NCI-H1694 (cell line): ENCODE results near the gene PUSL1.

ENCODE experiments used
- DNase-seq: peaks from one replicate; lab custom pipeline; 2025; lab: John Stamatoyannopoulos, UW

Gene PUSL1

DNA sequence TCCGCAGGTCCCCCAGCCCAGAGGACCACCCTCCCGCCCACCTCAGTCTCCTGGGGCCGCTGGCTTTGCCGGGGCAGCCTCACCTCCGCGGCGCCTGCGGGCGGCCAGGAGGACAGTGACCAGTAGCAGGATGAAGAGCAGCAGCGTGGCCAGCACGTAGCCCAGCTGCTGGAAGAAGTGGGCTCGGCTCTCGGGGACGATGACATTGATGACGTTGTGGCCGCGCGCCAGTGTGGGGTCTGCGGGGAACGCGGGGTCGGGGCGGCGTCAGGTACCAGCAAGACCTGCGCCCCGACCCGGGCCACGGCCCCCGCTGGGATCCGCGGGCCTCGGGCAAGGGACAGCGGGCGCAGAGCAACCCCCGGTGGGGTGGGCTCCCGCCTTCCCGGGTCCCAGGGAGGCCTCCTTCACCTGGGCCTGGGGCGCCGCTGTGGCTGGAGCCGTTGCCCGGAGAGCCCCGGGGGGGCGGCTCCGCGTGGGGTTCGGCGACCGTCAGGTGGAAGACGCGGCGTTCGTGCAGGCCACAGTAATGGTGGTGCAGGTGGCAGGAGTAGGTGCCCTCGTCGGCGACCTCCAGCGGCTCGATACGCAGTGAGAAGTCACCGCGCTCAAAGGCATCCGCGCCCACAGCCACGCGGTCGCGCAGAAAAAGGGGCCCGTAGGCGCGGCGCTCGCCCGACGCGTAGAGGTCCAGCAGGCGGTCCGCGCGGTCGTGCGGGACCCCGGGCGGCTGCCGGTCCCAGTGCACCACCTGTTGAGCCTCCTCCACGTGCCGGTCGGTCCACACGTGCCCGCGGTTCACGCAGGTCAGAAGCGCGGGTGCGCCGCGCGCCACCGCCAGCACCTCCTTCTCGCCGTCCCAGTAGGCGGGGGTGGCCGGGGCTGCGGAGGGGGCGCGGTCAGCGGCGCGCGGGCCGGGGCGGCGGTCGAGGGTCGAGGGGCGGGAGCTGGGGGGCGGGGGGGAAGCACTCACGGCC lies 46.2 kb downstream of the PUSL1 start:
- DNase-seq: no peak

DNA sequence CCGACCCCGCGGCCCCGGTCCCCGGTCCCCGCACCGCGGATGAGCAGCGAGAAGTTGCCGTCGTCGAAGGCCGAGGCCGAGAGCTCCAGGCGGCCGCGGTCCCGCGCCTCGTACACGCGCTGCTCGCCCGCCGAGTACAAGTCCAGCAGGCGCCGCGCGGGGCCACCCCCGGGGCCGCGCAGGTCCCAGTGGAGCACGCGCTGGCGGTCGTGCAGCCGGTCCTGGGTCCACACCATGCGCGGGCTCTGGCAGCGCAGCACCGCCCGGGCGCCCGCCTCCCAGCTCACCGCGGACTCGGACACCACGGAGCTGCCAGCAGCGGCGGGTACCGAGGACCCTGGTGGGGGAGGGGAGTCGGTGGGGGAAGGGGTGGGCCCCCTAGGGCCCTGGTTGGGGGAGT lies 47.0 kb downstream of the PUSL1 start:
- no peak for DNase-seq

GRCh38 chr1:1356166-1356795 lies 47.9 kb downstream of the PUSL1 start:
- DNase-seq: no peak

- no peak for DNase-seq
Observed at GRCh38 chr1:1356796-1357401, 48.5 kb downstream of the PUSL1 start.

DNA sequence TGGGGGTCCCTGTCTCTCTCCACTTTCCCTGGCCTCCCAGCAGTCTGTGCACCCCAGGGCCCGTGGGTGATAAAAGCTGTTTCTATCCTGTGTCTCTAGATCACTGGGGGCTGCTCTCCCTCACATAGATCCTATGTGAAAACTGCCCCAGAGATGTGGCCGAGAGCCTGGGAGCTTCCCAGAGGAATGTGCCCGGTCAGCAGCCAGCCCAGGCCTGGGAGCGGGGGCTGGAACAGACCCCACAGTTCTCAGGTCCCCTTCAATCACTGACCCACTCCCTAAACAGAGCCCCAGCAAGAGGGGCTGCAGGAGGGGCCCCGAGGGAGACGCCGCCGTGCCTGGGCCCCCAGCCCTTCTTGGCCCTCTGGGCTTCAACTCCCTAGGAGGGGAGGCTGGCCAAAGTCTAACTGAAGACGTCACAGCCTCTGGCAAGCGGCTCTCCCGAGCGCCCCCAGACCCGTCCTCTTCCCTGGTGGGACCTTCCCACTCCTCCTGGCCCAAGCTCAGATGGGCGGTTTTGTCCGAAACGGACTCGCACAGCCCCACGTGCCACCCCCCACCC lies 49.6 kb downstream of the PUSL1 start:
- DNase-seq: no peak

DNA sequence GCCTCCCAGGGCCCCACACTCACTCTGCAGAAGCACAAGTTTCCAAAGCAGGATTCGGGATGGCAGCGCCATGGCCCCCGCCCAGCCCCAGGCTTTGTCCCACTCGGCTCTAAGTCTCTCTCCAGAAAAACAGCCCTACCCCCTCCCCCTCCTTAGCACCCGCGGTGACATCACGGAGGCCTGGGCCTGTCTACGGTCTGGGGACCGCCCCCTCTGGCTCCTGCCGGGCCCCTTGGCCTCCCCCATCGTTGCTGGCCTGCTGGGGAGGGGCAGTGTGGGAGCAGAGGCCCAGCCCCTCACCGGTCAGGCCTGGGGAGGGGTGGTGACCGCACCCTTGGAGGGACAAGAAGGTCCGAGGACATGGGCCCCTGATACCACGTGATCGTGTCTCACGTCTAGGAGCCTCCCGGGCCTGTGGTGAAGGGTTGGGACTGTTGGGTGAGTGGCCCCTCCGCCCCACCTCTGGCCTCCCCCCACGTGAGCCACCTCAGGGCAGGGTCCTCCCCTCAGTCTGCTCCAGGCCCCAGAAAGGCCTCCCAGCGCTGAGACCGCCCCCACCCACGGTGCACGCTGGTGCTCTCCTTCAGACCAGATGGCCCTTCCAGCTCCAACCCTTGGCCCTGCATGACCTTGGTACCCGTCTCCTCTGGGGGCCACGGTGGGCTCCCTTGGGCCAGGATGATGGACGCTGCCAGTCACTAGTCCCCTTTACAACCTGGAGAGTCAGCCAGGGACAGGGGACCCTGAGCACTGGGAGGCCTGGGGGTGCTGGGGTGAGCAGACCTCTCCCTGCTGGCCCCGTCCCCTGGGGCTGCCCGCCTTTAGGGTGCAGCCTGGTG lies 50.3 kb downstream of the PUSL1 start, which contains the start of gene MXRA8:
MXRA8 (minus strand) TSS at position 123 of the 839 bp plus-strand sequence; CDS start at position 72, 51 bp downstream.
- no peak for DNase-seq

- DNase-seq: no peak
Observed at GRCh38 chr1:1359308-1359663, 50.9 kb downstream of the PUSL1 start.

DNA sequence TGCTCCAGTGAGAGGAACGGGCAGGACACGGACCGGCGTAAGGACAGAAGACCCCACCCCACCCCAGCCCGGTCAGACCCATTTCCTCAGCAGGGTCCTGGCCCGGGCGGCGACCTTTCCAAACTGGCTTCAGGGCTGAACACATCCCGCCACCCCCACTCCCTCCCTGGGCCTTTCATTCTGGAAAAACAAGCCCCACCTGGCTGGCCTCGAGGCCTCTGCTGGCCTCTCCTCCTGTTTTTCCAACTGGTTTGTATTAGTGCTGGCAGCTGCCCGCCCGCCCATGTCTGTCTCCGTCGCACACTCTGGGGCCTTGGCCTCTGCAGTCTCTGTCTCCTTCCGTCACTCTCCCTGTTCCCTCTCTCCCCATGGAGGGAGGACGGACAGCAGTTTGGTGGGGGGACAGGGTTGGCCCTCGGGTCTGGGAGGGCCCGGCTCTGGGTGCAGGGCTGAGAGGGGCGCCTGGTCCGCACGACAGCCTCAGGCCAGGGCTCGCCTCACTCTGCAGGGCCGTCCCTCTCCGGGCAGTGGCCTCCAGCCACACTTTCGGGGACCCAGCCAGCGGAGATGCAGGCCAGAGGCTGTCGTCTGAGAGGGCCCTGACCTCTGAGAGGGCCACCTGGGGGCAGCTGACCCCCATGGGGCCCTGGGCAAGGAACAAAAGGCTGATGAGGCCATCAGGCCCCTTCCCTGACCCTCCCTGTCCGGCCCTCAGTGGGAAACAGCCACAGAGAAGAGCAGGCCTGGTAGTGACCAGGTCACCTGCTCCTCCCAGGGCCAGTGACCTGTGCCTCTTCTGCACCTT lies 51.5 kb downstream of the PUSL1 start:
- DNase-seq: no peak

DNA sequence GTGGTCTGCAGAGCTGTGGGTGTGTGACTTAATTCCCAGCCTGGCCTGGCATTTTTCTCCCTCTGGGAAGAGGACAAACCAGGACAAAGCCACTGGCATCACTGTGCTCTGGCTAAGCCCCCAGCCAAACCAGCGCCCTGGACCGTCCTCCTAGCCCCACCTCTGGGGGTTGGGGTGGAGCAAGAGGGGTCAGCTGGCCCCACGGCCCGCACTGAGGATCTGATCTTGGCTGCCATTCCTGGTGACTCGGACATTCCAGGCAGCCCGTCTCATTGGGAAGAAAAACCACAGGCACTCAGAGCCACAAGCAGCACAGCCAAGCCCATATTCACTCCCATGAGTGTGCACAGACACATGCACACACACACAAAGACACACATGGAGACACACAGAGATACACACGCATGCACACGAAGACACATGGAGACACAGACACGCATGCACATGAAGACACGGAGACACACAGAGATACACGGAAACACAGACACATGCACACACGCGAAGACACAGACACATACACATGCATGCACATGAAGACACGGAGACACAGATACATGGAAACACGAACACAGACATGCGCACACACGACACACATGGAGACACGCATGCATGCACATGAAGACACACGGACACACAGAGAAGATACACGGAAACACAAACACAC lies 52.2 kb downstream of the PUSL1 start:
- DNase-seq: no peak
